Measurements from ENCODE around the gene ZNF610.
"Not testable (repeated sequence)": the region's sequence is repeated elsewhere in the genome, so short reads cannot be mapped to it uniquely, and the experiment has no call there.

The ZNF610 gene

GRCh38 chr19:52336117-52336790 lies at the start of gene ZNF610:
Gene ZNF610, plus strand, starts transcription at chr19:52336243. Its CDS starts 12,930 bp downstream, at chr19:52349173.
- H3K9ac ChIP-seq (ENCODE audit: low read depth in 1 of 2, low read length in 2 of 2): peak within 1 kb of the TSS; percentile 78 to 92
- H3K27ac ChIP-seq (ENCODE audit: low read depth in 2 of 2, low read length in 2 of 2): peak within 1 kb of the TSS; percentile 38 to 72
- H3K36me3 ChIP-seq (ENCODE audit: control insufficient read depth in 2 of 2, insufficient read depth in 2 of 2, low read length in 2 of 2): no peaks in the 10 kb centered on the region
- H3K4me3 ChIP-seq (ENCODE audit: low read length in 2 of 2): peak within 1 kb of the TSS; percentile 81 to 93
- no peaks in the 10 kb centered on the region for H3K4me1 ChIP-seq (ENCODE audit: control insufficient read depth in 2 of 2, insufficient read depth in 2 of 2, low read length in 2 of 2)
- H3K27me3 ChIP-seq (ENCODE audit: control insufficient read depth in 2 of 2, insufficient read depth in 2 of 2, low read length in 2 of 2): no peaks in the 10 kb centered on the region
- H3K9me3 ChIP-seq (ENCODE audit: control insufficient read depth in 2 of 2, low read length in 2 of 2): peaks cover 13 to 19% of the 10 kb centered on the region in 2 donors

GRCh38 chr19:52286256-52286655 lies 49.8 kb upstream of the ZNF610 start:
- peaks cover 4 to 14% of the 10 kb centered on the region in 2 donors for H3K9me3 ChIP-seq (ENCODE audit: control insufficient read depth in 2 of 2, low read length in 2 of 2)
- H3K9ac ChIP-seq (ENCODE audit: low read depth in 1 of 2, low read length in 2 of 2): no peak overlapping the region
- no peak overlapping the region for H3K4me3 ChIP-seq (ENCODE audit: low read length in 2 of 2)
- H3K27ac ChIP-seq (ENCODE audit: low read depth in 2 of 2, low read length in 2 of 2): no peak overlapping the region
- no peaks in the 10 kb centered on the region for H3K4me1 ChIP-seq (ENCODE audit: control insufficient read depth in 2 of 2, insufficient read depth in 2 of 2, low read length in 2 of 2)
- H3K36me3 ChIP-seq (ENCODE audit: control insufficient read depth in 2 of 2, insufficient read depth in 2 of 2, low read length in 2 of 2): peaks cover 49 to 65% of the 10 kb centered on the region in 2 donors
- H3K27me3 ChIP-seq (ENCODE audit: control insufficient read depth in 2 of 2, insufficient read depth in 2 of 2, low read length in 2 of 2): no peaks in the 10 kb centered on the region

GRCh38 chr19:52291781-52292180 lies 44.3 kb upstream of the ZNF610 start:
- peaks cover 4 to 6% of the 10 kb centered on the region in 2 donors for H3K4me1 ChIP-seq (ENCODE audit: control insufficient read depth in 2 of 2, insufficient read depth in 2 of 2, low read length in 2 of 2)
- no peak overlapping the region for H3K4me3 ChIP-seq (ENCODE audit: low read length in 2 of 2)
- no peak overlapping the region for H3K27ac ChIP-seq (ENCODE audit: low read depth in 2 of 2, low read length in 2 of 2)
- peaks cover 4 to 10% of the 10 kb centered on the region in 2 donors for H3K9me3 ChIP-seq (ENCODE audit: control insufficient read depth in 2 of 2, low read length in 2 of 2)
- peaks cover 15 to 22% of the 10 kb centered on the region in 2 donors for H3K36me3 ChIP-seq (ENCODE audit: control insufficient read depth in 2 of 2, insufficient read depth in 2 of 2, low read length in 2 of 2)
- H3K27me3 ChIP-seq (ENCODE audit: control insufficient read depth in 2 of 2, insufficient read depth in 2 of 2, low read length in 2 of 2): no peaks in the 10 kb centered on the region
- H3K9ac ChIP-seq (ENCODE audit: low read depth in 1 of 2, low read length in 2 of 2): no peak overlapping the region

- H3K27ac ChIP-seq (ENCODE audit: low read depth in 2 of 2, low read length in 2 of 2); H3K27me3 ChIP-seq (ENCODE audit: control insufficient read depth in 2 of 2, insufficient read depth in 2 of 2, low read length in 2 of 2); H3K4me3 ChIP-seq (ENCODE audit: low read length in 2 of 2); H3K9ac ChIP-seq (ENCODE audit: low read depth in 1 of 2, low read length in 2 of 2): not testable (repeated sequence)
- Histone ChIP-seq H3K9me3 (ENCODE audit: control insufficient read depth in 2 of 2, low read length in 2 of 2) (peaks cover 4 to 10% of the 10 kb centered on the region in 2 donors), H3K4me1 (ENCODE audit: control insufficient read depth in 2 of 2, insufficient read depth in 2 of 2, low read length in 2 of 2) (peaks cover 9 to 11% of the 10 kb centered on the region in 2 donors), H3K36me3 (ENCODE audit: control insufficient read depth in 2 of 2, insufficient read depth in 2 of 2, low read length in 2 of 2) (peaks cover 14 to 21% of the 10 kb centered on the region in 2 donors)
These were observed 43.1 kb upstream of the ZNF610 start for GRCh38 chr19:52292946-52293345.

- H3K4me3 ChIP-seq (ENCODE audit: low read length in 2 of 2): peak overlapping the region; percentile 82 to 94
- peaks cover 10 to 12% of the 10 kb centered on the region in 2 donors for H3K4me1 ChIP-seq (ENCODE audit: control insufficient read depth in 2 of 2, insufficient read depth in 2 of 2, low read length in 2 of 2)
- H3K9me3 ChIP-seq (ENCODE audit: control insufficient read depth in 2 of 2, low read length in 2 of 2): peaks cover 4 to 6% of the 10 kb centered on the region in 2 donors
- no peaks in the 10 kb centered on the region for H3K27me3 ChIP-seq (ENCODE audit: control insufficient read depth in 2 of 2, insufficient read depth in 2 of 2, low read length in 2 of 2)
- peak overlapping the region; percentile 74 to 75 for H3K27ac ChIP-seq (ENCODE audit: low read depth in 2 of 2, low read length in 2 of 2)
- peaks cover 16 to 17% of the 10 kb centered on the region in 2 donors for H3K36me3 ChIP-seq (ENCODE audit: control insufficient read depth in 2 of 2, insufficient read depth in 2 of 2, low read length in 2 of 2)
- peak overlapping the region; percentile 75 to 86 for H3K9ac ChIP-seq (ENCODE audit: low read depth in 1 of 2, low read length in 2 of 2)
These were observed 39.7 kb upstream of the ZNF610 start for GRCh38 chr19:52296400-52296772.

GRCh38 chr19:52296773-52297600 lies 39.1 kb upstream of the ZNF610 start, which contains the start of gene ZNF480:
Gene ZNF480, plus strand, starts transcription at chr19:52297169. Its CDS starts 3,244 bp downstream, at chr19:52300413.
- Histone ChIP-seq H3K4me1 (ENCODE audit: control insufficient read depth in 2 of 2, insufficient read depth in 2 of 2, low read length in 2 of 2) (peaks cover 10 to 12% of the 10 kb centered on the region in 2 donors), H3K9ac (ENCODE audit: low read depth in 1 of 2, low read length in 2 of 2) (peak within 1 kb of the TSS; percentile 88 to 96), H3K36me3 (ENCODE audit: control insufficient read depth in 2 of 2, insufficient read depth in 2 of 2, low read length in 2 of 2) (peaks cover 22 to 23% of the 10 kb centered on the region in 2 donors), H3K27me3 (ENCODE audit: control insufficient read depth in 2 of 2, insufficient read depth in 2 of 2, low read length in 2 of 2) (no peaks in the 10 kb centered on the region), H3K9me3 (ENCODE audit: control insufficient read depth in 2 of 2, low read length in 2 of 2) (peaks cover 4 to 9% of the 10 kb centered on the region in 2 donors), H3K27ac (ENCODE audit: low read depth in 2 of 2, low read length in 2 of 2) (peak within 1 kb of the TSS; percentile 91 to 92), H3K4me3 (ENCODE audit: low read length in 2 of 2) (peak within 1 kb of the TSS; percentile 90 to 94)

GRCh38 chr19:52297601-52298364 lies 38.3 kb upstream of the ZNF610 start:
- peak overlapping the region; percentile 91 to 92 for H3K27ac ChIP-seq (ENCODE audit: low read depth in 2 of 2, low read length in 2 of 2)
- peaks cover 30 to 31% of the 10 kb centered on the region in 2 donors for H3K36me3 ChIP-seq (ENCODE audit: control insufficient read depth in 2 of 2, insufficient read depth in 2 of 2, low read length in 2 of 2)
- peak overlapping the region; percentile 90 to 94 for H3K4me3 ChIP-seq (ENCODE audit: low read length in 2 of 2)
- peak overlapping the region; percentile 88 to 96 for H3K9ac ChIP-seq (ENCODE audit: low read depth in 1 of 2, low read length in 2 of 2)
- H3K4me1 ChIP-seq (ENCODE audit: control insufficient read depth in 2 of 2, insufficient read depth in 2 of 2, low read length in 2 of 2): peaks cover 10 to 12% of the 10 kb centered on the region in 2 donors
- no peaks in the 10 kb centered on the region for H3K27me3 ChIP-seq (ENCODE audit: control insufficient read depth in 2 of 2, insufficient read depth in 2 of 2, low read length in 2 of 2)
- peaks cover 8 to 12% of the 10 kb centered on the region in 2 donors for H3K9me3 ChIP-seq (ENCODE audit: control insufficient read depth in 2 of 2, low read length in 2 of 2)

- peaks cover 36 to 42% of the 10 kb centered on the region in 2 donors for H3K9me3 ChIP-seq (ENCODE audit: control insufficient read depth in 2 of 2, low read length in 2 of 2)
- no peak overlapping the region for H3K9ac ChIP-seq (ENCODE audit: low read depth in 1 of 2, low read length in 2 of 2)
- peaks cover 57 to 69% of the 10 kb centered on the region in 2 donors for H3K36me3 ChIP-seq (ENCODE audit: control insufficient read depth in 2 of 2, insufficient read depth in 2 of 2, low read length in 2 of 2)
- no peaks in the 10 kb centered on the region for H3K27me3 ChIP-seq (ENCODE audit: control insufficient read depth in 2 of 2, insufficient read depth in 2 of 2, low read length in 2 of 2)
- no peak overlapping the region for H3K27ac ChIP-seq (ENCODE audit: low read depth in 2 of 2, low read length in 2 of 2)
- peak overlapping the region; percentile 22 to 30 for H3K4me3 ChIP-seq (ENCODE audit: low read length in 2 of 2)
- no peaks in the 10 kb centered on the region for H3K4me1 ChIP-seq (ENCODE audit: control insufficient read depth in 2 of 2, insufficient read depth in 2 of 2, low read length in 2 of 2)
These were observed 28.8 kb upstream of the ZNF610 start for GRCh38 chr19:52307275-52307674.

- no peak overlapping the region for H3K27ac ChIP-seq (ENCODE audit: low read depth in 2 of 2, low read length in 2 of 2)
- peak overlapping the region; percentile 20 to 38 for H3K4me3 ChIP-seq (ENCODE audit: low read length in 2 of 2)
- H3K27me3 ChIP-seq (ENCODE audit: control insufficient read depth in 2 of 2, insufficient read depth in 2 of 2, low read length in 2 of 2): no peaks in the 10 kb centered on the region
- H3K9me3 ChIP-seq (ENCODE audit: control insufficient read depth in 2 of 2, low read length in 2 of 2): peaks cover 79 to 82% of the 10 kb centered on the region in 2 donors
- no peak overlapping the region for H3K9ac ChIP-seq (ENCODE audit: low read depth in 1 of 2, low read length in 2 of 2)
- no peaks in the 10 kb centered on the region for H3K4me1 ChIP-seq (ENCODE audit: control insufficient read depth in 2 of 2, insufficient read depth in 2 of 2, low read length in 2 of 2)
- H3K36me3 ChIP-seq (ENCODE audit: control insufficient read depth in 2 of 2, insufficient read depth in 2 of 2, low read length in 2 of 2): peaks cover 47 to 55% of the 10 kb centered on the region in 2 donors
These were observed 13.6 kb upstream of the ZNF610 start for GRCh38 chr19:52322429-52322828.
